Measurements from ENCODE around the gene CDH4. TPM values are rescaled to one million over a fixed set of nuclear protein-coding genes. Genes with fewer than 3 reads are reported as not detected.
"Not testable (repeated sequence)": the region's sequence is repeated elsewhere in the genome, so short reads cannot be mapped to it uniquely, and the experiment has no call there.

Gene CDH4
- total RNA-seq, 1 donor from 2014 or later = not detected

- intact Hi-C loops (cut with micrococcal nuclease) = no loop called here
- DNase-seq = no peak
- no peak for ATAC-seq
These were observed 724.8 kb downstream of the CDH4 start for GRCh38 chr20:61976644-61977418.

- DNase-seq = no peak
- intact Hi-C loops (cut with micrococcal nuclease) = no loop called here
- ATAC-seq = no peak
These were observed 725.3 kb downstream of the CDH4 start for GRCh38 chr20:61977419-61977786.

DNA sequence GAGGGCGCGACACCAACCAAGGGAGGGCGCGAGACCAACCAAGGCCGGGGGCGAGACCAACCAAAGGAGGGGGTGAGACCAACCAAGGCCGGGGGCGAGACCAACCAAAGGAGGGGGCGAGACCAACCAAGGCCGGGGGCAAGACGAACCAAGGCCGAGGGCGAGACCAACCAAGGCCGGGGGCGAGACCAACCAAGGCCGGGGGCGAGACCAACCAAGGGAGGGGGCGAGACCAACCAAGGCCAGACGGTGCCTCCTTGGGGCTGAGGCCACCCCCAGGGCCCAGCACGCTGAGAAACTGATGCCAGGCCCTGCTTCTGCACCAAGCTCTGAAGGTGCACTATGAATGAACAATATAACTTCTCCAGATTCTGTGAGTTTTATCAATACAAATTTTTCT, 726.4 kb downstream of the CDH4 start:
- intact Hi-C loops (cut with micrococcal nuclease) = no loop called here
- ATAC-seq = no peak
- no peak for DNase-seq

DNA sequence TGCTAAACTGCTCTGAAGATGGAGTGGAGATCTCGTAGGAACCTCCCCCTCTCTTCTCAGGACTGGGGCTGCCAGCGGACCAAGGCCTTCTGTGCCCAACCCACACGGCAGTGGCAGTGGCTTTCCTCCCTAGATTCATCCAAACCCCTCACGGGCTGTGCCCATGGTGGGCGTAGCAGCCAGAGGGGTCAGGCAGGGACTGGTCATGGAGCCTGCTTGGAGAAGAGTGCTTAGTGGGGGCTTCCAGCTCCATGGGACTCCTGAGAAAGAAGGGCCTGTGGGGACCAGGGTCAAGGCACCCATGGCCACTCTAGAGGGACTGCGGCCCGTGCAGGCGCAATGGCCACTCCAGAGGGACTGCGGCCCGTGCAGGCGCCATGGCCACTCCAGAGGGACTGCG, 727.0 kb downstream of the CDH4 start:
- no peak for DNase-seq
- intact Hi-C loops (cut with micrococcal nuclease) = no loop called here
- ATAC-seq = no peak

GRCh38 chr20:61979701-61980635, 727.9 kb downstream of the CDH4 start:
- intact Hi-C loops (cut with micrococcal nuclease) = no loop called here
- ATAC-seq = no peak
- peak; percentile 20 for DNase-seq

DNA sequence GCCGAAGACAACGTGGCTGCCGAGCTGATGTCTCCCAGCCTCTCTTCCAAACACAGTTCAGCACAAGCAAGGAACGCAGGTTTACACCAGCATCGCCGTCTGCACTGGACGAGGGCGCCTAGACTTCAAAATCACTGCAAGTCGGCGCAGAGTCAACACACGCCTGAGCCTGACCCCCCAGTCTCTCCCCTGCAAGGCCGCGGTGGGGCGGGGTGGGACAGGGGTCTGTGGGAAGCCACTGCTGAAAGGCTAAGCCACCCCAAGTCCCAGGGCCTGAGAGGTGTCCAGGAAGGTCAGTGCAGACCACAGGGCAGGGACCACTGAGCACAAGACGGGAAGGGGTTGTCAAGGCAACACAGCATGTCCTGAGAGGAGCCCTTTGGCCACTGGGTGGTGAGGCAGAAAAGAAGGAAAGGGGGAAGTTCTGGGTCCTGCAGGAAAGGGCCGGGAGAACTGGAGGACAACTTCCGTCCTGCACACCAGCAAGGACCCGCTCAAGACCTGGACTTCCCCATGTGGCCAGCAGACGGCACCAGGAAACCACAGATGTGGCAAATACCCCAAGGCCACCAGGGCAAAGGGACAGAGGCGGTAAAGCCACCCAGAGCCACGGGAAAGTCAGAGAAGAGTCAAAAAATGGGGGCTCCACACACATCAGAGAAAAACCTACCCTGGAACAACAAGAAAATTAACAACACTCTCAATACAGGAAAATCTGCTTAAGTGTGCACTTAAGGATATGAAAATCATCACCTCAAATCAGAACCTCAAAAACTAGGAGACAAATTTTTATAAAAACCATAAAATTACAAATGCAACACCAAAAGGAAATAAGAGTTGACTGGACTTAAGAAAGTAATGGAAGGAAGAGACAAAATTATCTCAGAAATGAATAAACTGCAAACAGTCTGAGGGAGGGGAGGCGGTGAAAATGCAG, 728.9 kb downstream of the CDH4 start:
- ATAC-seq (peak; percentile 75), DNase-seq (peak; percentile 62)
- intact Hi-C loops (cut with micrococcal nuclease) = no loop called here

- intact Hi-C loops (cut with micrococcal nuclease); ATAC-seq; DNase-seq: not testable (repeated sequence)
These were observed 729.6 kb downstream of the CDH4 start for GRCh38 chr20:61981691-61982090.

GRCh38 chr20:61982191-61982950, 730.3 kb downstream of the CDH4 start:
- no peak for ATAC-seq
- intact Hi-C loops (cut with micrococcal nuclease) = no loop called here
- peak; percentile 24 for DNase-seq

GRCh38 chr20:61982951-61983315, 730.9 kb downstream of the CDH4 start:
- ATAC-seq = no peak
- intact Hi-C loops (cut with micrococcal nuclease) = no loop called here
- DNase-seq = no peak

GRCh38 chr20:61983965-61984364, 731.9 kb downstream of the CDH4 start:
- ATAC-seq (no peak), DNase-seq (peak; percentile 21)
- intact Hi-C loops (cut with micrococcal nuclease) = no loop called here

DNA sequence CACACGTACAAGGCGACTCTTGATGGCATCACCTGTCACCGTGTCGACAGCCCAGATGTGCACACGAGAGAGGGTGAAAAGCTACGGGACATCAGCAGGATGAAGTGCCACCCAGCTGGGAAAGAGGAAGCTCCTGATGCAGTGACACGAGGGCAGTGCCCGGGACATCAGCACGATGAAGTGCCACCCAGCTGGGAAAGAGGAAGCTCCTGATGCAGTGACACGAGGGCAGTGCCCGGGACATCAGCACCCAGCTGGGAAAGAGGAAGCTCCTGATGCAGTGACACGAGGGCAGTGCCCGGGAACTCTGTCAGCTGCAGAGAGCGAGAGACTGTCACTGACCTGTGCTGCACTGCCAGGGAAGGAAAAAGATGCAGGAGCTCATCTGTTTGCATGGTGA, 732.4 kb downstream of the CDH4 start:
- intact Hi-C loops (cut with micrococcal nuclease); ATAC-seq: not testable (repeated sequence)
- peak; percentile 17 for DNase-seq

DNA sequence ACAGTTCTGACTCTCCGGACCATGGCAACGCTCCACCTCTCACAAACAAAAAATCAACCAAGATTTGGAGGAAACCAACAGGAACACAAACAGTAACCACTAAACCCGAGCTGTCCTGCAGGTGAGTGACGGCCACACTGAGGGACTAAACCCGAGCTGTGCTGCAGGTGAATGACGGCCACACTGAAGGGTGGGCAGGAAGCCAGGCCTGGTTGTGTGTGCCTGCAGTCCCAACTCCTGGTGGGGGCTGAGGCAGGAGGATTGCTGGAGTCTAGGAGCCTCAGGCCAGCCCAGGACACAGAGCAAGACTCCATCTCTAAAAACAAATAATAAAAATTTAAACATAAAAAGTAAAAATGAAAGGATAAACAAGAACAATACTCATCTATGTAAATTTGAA, 733.0 kb downstream of the CDH4 start:
- ATAC-seq (no peak), DNase-seq (peak; percentile 23)
- intact Hi-C loops (cut with micrococcal nuclease) = no loop called here

DNA sequence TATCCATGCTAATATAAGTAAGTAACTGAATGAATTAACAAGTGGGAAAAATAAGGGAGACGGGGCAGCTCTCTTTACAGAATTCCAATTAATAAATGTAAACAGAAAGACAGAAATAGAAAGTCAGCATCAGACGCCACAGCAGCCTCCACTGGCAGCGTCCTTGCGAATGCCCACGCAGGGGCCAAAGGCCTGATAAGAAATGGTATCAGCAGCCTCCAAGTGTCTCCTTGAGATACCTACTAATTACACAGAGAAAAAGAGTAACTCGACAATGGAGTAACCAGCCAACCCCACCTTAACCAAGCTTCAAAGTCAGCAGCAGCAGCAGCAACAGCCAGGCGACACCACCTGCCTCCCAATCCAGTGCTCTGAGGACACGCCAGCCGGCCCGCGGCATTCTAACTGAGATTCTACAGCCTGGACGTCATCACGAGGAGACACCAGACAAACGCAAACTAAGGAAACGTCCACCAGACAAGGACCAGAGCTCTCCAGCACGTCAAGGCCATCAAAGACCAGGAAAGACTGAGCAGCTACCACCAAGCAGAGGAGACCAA, 734.8 kb downstream of the CDH4 start:
- peak; percentile 85 for ATAC-seq
- peak; percentile 39 for DNase-seq
- intact Hi-C loops (cut with micrococcal nuclease) = no loop called here

DNA sequence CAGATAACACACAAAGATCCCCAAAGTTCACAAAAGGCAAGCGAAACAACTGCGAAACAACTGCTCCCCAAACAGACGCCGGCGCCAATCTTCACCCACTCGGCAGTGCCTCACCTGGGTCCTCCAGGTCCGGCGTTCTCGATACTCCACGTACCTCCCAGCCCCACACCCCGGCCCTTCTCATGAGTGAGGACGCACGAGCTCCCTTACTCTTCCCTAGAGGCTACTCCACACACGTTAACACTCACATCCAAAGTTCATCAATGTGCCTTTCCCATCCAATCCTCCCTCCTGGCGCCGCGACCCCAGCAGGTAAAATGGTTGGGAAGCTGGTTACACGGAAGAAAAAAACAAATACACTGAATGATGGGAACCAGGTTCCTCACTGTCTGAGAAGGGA, 736.6 kb downstream of the CDH4 start:
- intact Hi-C loops (cut with micrococcal nuclease) = no loop called here
- ATAC-seq (no peak), DNase-seq (peak; percentile 20)

- intact Hi-C loops (cut with micrococcal nuclease) = no loop called here
- ATAC-seq (no peak), DNase-seq (no peak)
These were observed 737.7 kb downstream of the CDH4 start for GRCh38 chr20:61989741-61990140.

Data from left ventricle myocardium superior (tissue), 1 donor.